ENCODE results near the gene FBXW10.
"Not testable (repeated sequence)": the region's sequence is repeated elsewhere in the genome, so short reads cannot be mapped to it uniquely, and the experiment has no call there.

FBXW10 gene

DNA sequence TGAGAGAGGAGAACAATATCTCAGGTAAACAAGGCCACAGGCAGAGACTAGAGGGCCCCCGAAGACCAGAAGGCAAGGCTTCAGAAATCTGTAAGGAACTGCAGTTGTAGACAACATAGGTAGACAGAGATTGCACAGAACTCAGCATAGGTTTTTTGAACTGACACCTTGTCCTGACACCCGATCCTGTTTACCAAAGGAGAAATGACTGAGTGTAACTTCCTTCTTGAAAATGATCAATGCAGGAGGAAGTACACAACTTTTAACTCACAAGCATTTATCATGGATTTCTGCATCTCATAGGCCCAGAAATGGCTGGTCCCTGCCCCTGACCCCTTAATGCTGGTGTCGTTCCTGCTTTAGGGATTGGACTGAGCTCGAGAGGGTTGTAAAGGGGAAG is 872 bp downstream of the FBXW10 start:
- H3K4me3 ChIP-seq (ENCODE audit: low read length); DNase-seq (ENCODE audit: low read depth, low spot score): not testable (repeated sequence)

GRCh38 chr17:18746551-18746950 is 2.7 kb downstream of the FBXW10 start:
- H3K4me3 ChIP-seq (ENCODE audit: low read length); DNase-seq (ENCODE audit: low read depth, low spot score): not testable (repeated sequence)

DNA sequence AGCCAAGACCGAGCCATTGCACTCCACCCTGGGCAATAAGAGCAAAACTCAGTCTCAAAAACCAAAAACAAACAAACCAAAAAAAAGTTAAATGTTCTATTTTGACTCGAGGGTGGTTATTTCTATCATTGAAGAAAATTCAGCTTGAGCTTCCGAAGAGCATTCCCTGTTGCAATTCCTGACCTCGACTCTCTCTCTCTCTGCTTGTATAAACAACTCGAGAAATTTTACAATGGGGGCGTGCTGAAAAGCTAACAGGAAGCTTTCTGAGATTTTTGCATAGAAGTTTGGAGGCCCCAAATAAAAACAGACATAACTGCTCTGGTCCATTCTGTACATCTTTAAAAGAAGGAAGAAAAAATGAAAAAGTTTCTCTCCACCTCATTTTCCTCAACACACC is 3.6 kb downstream of the FBXW10 start:
- not testable (repeated sequence) for DNase-seq (ENCODE audit: low read depth, low spot score); H3K4me3 ChIP-seq (ENCODE audit: low read length)

GRCh38 chr17:18750242-18750641 is 6.4 kb downstream of the FBXW10 start:
- H3K4me3 ChIP-seq (ENCODE audit: low read length); DNase-seq (ENCODE audit: low read depth, low spot score): not testable (repeated sequence)

- not testable (repeated sequence) for DNase-seq (ENCODE audit: low read depth, low spot score); H3K4me3 ChIP-seq (ENCODE audit: low read length)
Measured at GRCh38 chr17:18753829-18754409, 10.1 kb downstream of the FBXW10 start.

- H3K4me3 ChIP-seq (ENCODE audit: low read length); DNase-seq (ENCODE audit: low read depth, low spot score): not testable (repeated sequence)
Measured at GRCh38 chr17:18755969-18756368, 12.1 kb downstream of the FBXW10 start.

GRCh38 chr17:18757368-18758044 is 13.7 kb downstream of the FBXW10 start:
- H3K4me3 ChIP-seq (ENCODE audit: low read length); DNase-seq (ENCODE audit: low read depth, low spot score): not testable (repeated sequence)

GRCh38 chr17:18758344-18758743 is 14.5 kb downstream of the FBXW10 start:
- not testable (repeated sequence) for DNase-seq (ENCODE audit: low read depth, low spot score)

DNA sequence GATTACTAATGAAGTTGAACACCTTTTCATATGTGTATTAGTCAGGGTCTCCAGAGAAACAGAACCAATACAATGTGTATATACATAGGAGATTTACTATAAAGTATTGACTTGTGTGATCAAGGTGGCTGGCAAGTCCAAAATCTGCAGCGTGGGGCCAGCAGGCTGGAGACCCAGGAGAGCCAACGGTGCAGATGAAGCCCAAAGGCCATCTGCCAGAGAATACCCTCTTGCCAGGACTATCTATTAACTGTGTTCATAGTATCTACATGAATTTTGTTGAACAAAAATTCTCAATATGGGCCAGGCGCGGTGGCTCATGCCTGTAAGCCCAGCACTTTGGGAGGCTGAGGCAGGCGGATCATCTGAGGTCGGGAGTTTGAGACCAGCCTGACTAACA is 16.4 kb downstream of the FBXW10 start:
- DNase-seq (ENCODE audit: low read depth, low spot score); H3K4me3 ChIP-seq (ENCODE audit: low read length): not testable (repeated sequence)

More at GRCh38 chr17:18758344-18758743, 14.5 kb downstream of the FBXW10 start:
- not testable (repeated sequence) for H3K4me3 ChIP-seq (ENCODE audit: low read length)

DNA sequence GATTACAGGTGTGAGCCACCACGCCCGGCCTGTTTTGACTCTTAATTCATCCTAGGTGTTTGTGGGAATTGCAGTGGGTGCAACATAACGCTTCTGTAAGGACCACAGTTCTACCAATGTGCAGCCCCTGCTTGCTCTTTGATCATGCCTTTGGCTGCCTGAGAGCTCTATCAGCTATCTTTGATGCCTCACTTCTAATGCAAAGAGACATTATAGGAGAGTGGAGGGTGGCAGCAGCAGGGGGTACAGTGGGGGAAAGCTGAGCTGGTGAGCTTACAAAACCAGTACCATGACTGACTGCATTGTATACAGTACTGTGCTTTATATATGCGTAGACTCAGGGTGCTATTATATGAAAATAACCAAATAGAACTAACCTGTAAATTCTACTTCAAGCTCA is 26.7 kb downstream of the FBXW10 start:
- H3K4me3 ChIP-seq (ENCODE audit: low read length); DNase-seq (ENCODE audit: low read depth, low spot score): not testable (repeated sequence)

- not testable (repeated sequence) for H3K4me3 ChIP-seq (ENCODE audit: low read length)
Measured at GRCh38 chr17:18771066-18771465, 27.2 kb downstream of the FBXW10 start.

GRCh38 chr17:18772471-18772870 is 28.6 kb downstream of the FBXW10 start:
- no peak overlapping the region for H3K4me3 ChIP-seq (ENCODE audit: low read length)
- DNase-seq (ENCODE audit: low read depth, low spot score), result no peak

More at GRCh38 chr17:18771066-18771465, 27.2 kb downstream of the FBXW10 start:
- not testable (repeated sequence) for DNase-seq (ENCODE audit: low read depth, low spot score)

DNA sequence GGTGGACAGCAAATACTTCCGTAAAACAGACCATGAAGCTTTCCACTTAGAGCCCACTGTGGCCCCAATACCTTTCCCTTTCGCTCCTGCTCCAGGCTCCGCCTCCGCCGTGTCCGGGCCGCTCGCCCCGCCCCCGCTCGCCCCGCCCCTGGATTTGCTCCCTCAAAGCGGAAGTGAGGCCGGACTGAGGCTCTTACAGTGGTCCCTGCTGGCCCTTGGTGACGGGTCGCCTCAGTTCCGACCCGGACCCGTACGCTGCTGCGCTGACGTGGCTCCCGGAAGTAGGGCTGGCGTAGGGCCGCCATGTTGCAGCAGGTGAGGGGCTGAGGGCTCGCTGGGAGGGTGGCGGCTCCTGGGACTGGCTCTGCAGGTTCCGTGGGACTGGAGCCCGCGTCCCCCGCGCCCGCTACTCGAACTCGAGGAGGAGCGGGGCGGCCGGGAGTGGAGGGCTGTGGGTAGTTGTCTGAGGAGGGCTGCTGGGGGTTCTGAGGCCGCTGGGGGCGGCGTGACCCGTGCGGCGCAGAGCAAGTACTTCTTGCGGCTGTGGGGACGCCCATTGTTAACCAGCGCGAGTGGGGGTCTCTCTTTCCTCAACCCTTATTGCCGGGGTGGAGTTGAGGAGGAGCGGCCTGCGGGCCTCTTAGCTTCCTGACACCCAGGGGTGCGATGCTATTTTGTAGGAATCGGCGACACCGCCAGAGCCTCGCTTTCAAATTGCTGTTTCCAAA is 37.3 kb downstream of the FBXW10 start, which contains the start of gene TVP23B:
TSS of gene TVP23B (plus strand) at position 193 of the 728 bp plus-strand sequence. CDS start at position 304, 111 bp downstream.
- peak; percentile 86 for DNase-seq (ENCODE audit: low read depth, low spot score)
- H3K4me3 ChIP-seq (ENCODE audit: low read length), result peak within 1 kb of the TSS; percentile 51

- peak overlapping the region; percentile 51 for H3K4me3 ChIP-seq (ENCODE audit: low read length)
- DNase-seq (ENCODE audit: low read depth, low spot score), result not testable (repeated sequence)
Measured at GRCh38 chr17:18781805-18782204, 38.0 kb downstream of the FBXW10 start.

DNA sequence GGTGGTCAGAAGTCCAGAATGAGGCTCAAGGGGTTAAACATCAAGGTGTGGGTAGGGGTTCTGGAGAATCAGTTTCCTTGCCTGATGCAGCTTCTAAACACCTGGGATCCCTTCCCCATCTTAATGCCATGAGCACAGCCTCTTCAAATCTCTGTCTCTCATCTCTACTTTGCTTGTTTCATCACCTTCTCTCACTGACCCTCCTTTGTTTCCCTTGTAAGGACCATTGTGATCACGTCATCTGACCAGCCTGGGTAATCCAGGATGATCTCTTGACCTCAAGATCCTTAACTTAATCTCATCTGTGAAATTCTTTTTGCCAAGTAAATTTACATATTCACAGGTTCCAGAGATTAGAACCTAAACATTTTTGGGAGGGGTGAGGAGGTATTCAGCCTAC is 42.1 kb downstream of the FBXW10 start:
- H3K4me3 ChIP-seq (ENCODE audit: low read length); DNase-seq (ENCODE audit: low read depth, low spot score): not testable (repeated sequence)

- H3K4me3 ChIP-seq (ENCODE audit: low read length); DNase-seq (ENCODE audit: low read depth, low spot score): not testable (repeated sequence)
Measured at GRCh38 chr17:18786890-18787289, 43.0 kb downstream of the FBXW10 start.

GRCh38 chr17:18791402-18791801 is 47.5 kb downstream of the FBXW10 start:
- not testable (repeated sequence) for H3K4me3 ChIP-seq (ENCODE audit: low read length); DNase-seq (ENCODE audit: low read depth, low spot score)

- not testable (repeated sequence) for H3K4me3 ChIP-seq (ENCODE audit: low read length); DNase-seq (ENCODE audit: low read depth, low spot score)
Measured at GRCh38 chr17:18794841-18795240, 51.0 kb downstream of the FBXW10 start.

GRCh38 chr17:18796887-18797286 is 53.0 kb downstream of the FBXW10 start:
- H3K4me3 ChIP-seq (ENCODE audit: low read length); DNase-seq (ENCODE audit: low read depth, low spot score): not testable (repeated sequence)
